Lower lobe of right lung (tissue), 2 donors: ENCODE measurements around the gene TLE2. TPM values are rescaled to one million over a fixed set of nuclear protein-coding genes. Genes with fewer than 3 reads are reported as not detected.

ENCODE experiments used
- ATAC-seq, 2 donors: fragments of 200-7000 bp; cut with Tn5 transposase; one replicate each; pipeline ENCODE4 v1.9.1; 2020 to 2022; ENCODE audit warnings: mild to moderate bottlenecking in 2 of 2, moderate library complexity in 2 of 2
- DNase-seq: peaks from one replicate; pipeline ENCODE4 v3.0.0-alpha.2; 2020
- H3K27ac ChIP-seq: fragments of 200-600 bp; one replicate; pipeline ENCODE4 v1.8.0; 2022
- H3K27me3 ChIP-seq: fragments of 200-600 bp; one replicate; pipeline ENCODE4 v1.8.0; 2022; ENCODE audit warnings: low read depth
- H3K36me3 ChIP-seq: fragments of 200-600 bp; one replicate; pipeline ENCODE4 v1.8.0; 2022; ENCODE audit warnings: mild to moderate bottlenecking
- H3K4me1 ChIP-seq: fragments of 200-600 bp; one replicate; pipeline ENCODE4 v1.8.0; 2022
- H3K4me3 ChIP-seq: fragments of 200-600 bp; one replicate; pipeline ENCODE4 v1.8.0; 2022; ENCODE audit warnings: mild to moderate bottlenecking
- H3K9me3 ChIP-seq: fragments of 200-600 bp; one replicate; pipeline ENCODE4 v1.8.0; 2022
- intact Hi-C: fragments of 100-400 bp; cut with DNase I; formaldehyde crosslinking; loops from one replicate; pipeline ENCODE4 v1.11.0; 2022
- total RNA-seq: library from RNA; stranded (reverse); fragmentation: NEBNext Ultra II Directional; extraction: Animal tissue kit (Norgen Biotek cat#: 25700); gene quantifications from one replicate; pipeline ENCODE4 v1.2.1, GENCODE V29; 2021
- TF ChIP-seq, protein P1 (sequence below): fragments of 200-600 bp; IDR thresholded peaks from one replicate; pipeline ENCODE4 v1.8.0; 2022; ENCODE audit warnings: antibody characterized with exemption, mild to moderate bottlenecking
- donor health status: DM: no; HTN: yes; CAD: no; lungs with severe emphysema.

Gene TLE2
- total RNA-seq, 1 donor from 2014 or later = 42.7 TPM

- DNase-seq = no peak
- no peaks in the 10 kb centered on the region for H3K9me3 ChIP-seq
- H3K4me3 ChIP-seq = peak overlapping the region; percentile 47
- peak; percentile 67 to 74 for ATAC-seq
- peak overlapping the region; percentile 74 for H3K27ac ChIP-seq
- H3K4me1 ChIP-seq = peaks cover 19% of the 10 kb centered on the region
- no peaks in the 10 kb centered on the region for H3K36me3 ChIP-seq
- no peaks in the 10 kb centered on the region for H3K27me3 ChIP-seq
- intact Hi-C loops = no loop called here
- TF ChIP-seq, protein P1, sequence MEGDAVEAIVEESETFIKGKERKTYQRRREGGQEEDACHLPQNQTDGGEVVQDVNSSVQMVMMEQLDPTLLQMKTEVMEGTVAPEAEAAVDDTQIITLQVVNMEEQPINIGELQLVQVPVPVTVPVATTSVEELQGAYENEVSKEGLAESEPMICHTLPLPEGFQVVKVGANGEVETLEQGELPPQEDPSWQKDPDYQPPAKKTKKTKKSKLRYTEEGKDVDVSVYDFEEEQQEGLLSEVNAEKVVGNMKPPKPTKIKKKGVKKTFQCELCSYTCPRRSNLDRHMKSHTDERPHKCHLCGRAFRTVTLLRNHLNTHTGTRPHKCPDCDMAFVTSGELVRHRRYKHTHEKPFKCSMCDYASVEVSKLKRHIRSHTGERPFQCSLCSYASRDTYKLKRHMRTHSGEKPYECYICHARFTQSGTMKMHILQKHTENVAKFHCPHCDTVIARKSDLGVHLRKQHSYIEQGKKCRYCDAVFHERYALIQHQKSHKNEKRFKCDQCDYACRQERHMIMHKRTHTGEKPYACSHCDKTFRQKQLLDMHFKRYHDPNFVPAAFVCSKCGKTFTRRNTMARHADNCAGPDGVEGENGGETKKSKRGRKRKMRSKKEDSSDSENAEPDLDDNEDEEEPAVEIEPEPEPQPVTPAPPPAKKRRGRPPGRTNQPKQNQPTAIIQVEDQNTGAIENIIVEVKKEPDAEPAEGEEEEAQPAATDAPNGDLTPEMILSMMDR = no peak
These were observed 45.5 kb downstream of the TLE2 start for GRCh38 chr19:2983351-2984214.

DNA sequence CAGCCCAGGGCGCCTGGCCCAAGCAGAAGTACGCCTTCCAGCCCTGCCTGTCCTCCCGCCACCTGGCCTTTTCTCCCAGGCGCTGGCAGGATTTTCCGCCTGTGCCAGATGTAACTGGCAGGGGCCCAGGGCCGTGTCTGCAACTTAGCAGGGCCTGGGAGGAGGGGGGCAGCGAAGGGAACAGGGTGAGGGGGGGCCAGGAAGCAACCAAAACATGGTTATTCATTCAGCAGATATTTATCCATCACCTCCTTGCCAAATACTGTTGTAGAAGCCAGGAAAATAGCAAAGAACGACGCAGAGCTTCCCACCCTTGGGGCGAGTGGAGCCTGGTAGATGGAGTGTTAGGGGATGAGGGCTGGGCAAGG, 46.1 kb downstream of the TLE2 start:
- intact Hi-C loops = no loop called here

GRCh38 chr19:2982561-2982960, 46.5 kb downstream of the TLE2 start:
- peak; percentile 2 to 9 for ATAC-seq
- no peaks in the 10 kb centered on the region for H3K36me3 ChIP-seq
- H3K27me3 ChIP-seq = no peaks in the 10 kb centered on the region
- H3K9me3 ChIP-seq = no peaks in the 10 kb centered on the region
- peaks cover 29% of the 10 kb centered on the region for H3K4me1 ChIP-seq
- no peak overlapping the region for H3K4me3 ChIP-seq
- TF ChIP-seq, protein P1 = no peak
- no peak for DNase-seq
- H3K27ac ChIP-seq = peak overlapping the region; percentile 74
- intact Hi-C loops = no loop called here

More for the DNA sequence above, 46.1 kb downstream of the TLE2 start:
- DNase-seq = peak; percentile 79
- H3K4me1 ChIP-seq = peaks cover 25% of the 10 kb centered on the region
- H3K4me3 ChIP-seq = no peak overlapping the region
- no peaks in the 10 kb centered on the region for H3K27me3 ChIP-seq
- ATAC-seq = peak; percentile 70
- TF ChIP-seq, protein P1 = no peak
- H3K27ac ChIP-seq = peak overlapping the region; percentile 74
- H3K9me3 ChIP-seq = no peaks in the 10 kb centered on the region
- no peaks in the 10 kb centered on the region for H3K36me3 ChIP-seq

DNA sequence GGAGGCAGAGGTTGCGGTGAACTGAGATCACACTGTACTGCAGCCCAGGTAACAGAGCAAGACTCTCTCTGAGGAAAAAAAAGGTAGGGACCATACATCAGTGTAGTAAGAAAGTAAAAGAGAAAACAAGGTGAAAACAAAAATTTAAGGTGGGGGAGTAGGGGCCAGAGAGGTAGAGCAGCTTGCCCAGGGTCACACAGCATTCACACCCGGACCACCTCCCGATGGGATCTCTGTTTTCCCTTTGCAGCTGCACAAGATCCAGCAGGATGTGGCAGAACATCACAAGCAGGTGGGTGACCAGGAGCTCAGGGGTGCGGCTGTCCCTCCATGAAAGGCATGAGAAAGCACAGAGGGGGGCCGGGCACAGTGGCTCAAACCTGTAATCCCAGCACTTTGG, 47.2 kb downstream of the TLE2 start:
- no peak overlapping the region for H3K27ac ChIP-seq

DNA sequence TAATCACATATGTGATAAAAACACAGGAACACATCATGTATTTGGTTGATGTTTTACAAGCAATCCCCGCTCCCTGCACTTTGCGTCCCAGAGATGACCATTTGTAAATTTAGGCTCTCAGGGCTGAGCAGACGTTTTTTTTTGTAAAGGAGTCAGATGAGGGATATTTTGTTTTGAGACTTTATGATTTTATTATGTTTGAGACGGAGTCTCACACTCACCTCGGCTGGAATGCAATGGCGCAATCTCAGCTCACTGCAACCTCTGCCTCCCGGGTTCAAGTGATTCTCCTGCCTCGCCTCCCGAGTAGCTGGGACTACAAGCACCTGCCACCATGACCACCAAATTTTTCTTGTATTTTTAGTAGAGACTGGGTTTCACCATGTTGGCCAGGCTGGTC, 50.3 kb downstream of the TLE2 start:
- intact Hi-C loops = no loop called here
- H3K27ac ChIP-seq = no peak overlapping the region

More for the DNA sequence above, 47.2 kb downstream of the TLE2 start:
- Histone ChIP-seq H3K27me3 (no peaks in the 10 kb centered on the region), H3K4me3 (no peak overlapping the region), H3K9me3 (no peaks in the 10 kb centered on the region), H3K36me3 (no peaks in the 10 kb centered on the region), H3K4me1 (peaks cover 31% of the 10 kb centered on the region)
- intact Hi-C loops = no loop called here
- no peak for DNase-seq
- ATAC-seq = no peak
- TF ChIP-seq, protein P1 = no peak

More for the DNA sequence above, 50.3 kb downstream of the TLE2 start:
- TF ChIP-seq, protein P1 = no peak
- DNase-seq (no peak), ATAC-seq (no peak)
- Histone ChIP-seq H3K36me3 (no peaks in the 10 kb centered on the region), H3K4me3 (no peak overlapping the region), H3K4me1 (peaks cover 56% of the 10 kb centered on the region), H3K27me3 (no peaks in the 10 kb centered on the region), H3K9me3 (no peaks in the 10 kb centered on the region)
